Activated T-cell treated with anti-CD3 and anti-CD28 coated beads, Interleukin-2, amount 50 U/mL, for 4 hours (primary cell): ENCODE results near the gene B3GNT5. TPM values are rescaled to one million over a fixed set of nuclear protein-coding genes. Genes with fewer than 3 reads are reported as not detected.

Source experiments
- ATAC-seq, 2 donors: fragments of 200-7000 bp; cut with Tn5 transposase; one replicate each; pipeline ENCODE4 v1.10.0; 2021
- DNase-seq: peaks from one replicate; pipeline ENCODE4 v3.0.0-alpha.2; 2020
- H3K27me3 Mint-ChIP-seq: one replicate; pipeline ENCODE4 v1.8.0; 2021; ENCODE audit warnings: low read depth, mixed read lengths
- H3K36me3 Mint-ChIP-seq: one replicate; pipeline ENCODE4 v1.8.0; 2022; ENCODE audit warnings: mixed read lengths; ENCODE audit not compliant: insufficient read depth
- H3K4me1 Mint-ChIP-seq: one replicate; pipeline ENCODE4 v1.8.0; 2021; ENCODE audit warnings: low read depth, mixed read lengths
- H3K4me3 Mint-ChIP-seq: one replicate; pipeline ENCODE4 v1.8.0; 2021; ENCODE audit warnings: mild to moderate bottlenecking, moderate library complexity, mixed read lengths
- H3K9me3 Mint-ChIP-seq: one replicate; pipeline ENCODE4 v1.8.0; 2021; ENCODE audit warnings: mixed read lengths
- total RNA-seq, 3 donors: library from RNA; stranded (reverse); gene quantifications; one replicate each; pipeline ENCODE4 v1.2.1, GENCODE V29; 2021

The B3GNT5 gene
- total RNA-seq, 3 donors from 2014 or later = 24.1 to 66.6 (median 34.1) TPM

DNA sequence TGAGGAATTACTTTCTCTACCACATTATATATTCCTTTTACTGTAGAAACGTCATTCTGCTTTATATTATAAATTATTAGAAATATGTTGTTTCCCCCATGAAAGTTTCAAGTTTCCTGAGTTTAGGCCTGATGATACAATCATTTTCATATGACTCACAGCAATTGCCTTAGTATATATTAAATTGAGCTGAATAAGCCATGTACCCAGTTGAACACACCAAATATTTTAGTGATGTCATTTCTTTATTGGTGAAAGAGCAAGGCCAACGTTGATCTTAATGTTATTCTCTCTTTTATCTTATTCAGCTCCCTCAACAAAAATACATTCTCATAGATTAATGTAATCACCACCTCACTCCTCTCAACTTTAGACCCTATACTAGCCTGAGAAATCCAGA is 30.8 kb downstream of the B3GNT5 start:
- DNase-seq = no peak
- no peak for ATAC-seq
- no peak overlapping the region for H3K4me3 Mint-ChIP-seq
- H3K27me3 Mint-ChIP-seq = no peaks in the 10 kb centered on the region
- no peaks in the 10 kb centered on the region for H3K9me3 Mint-ChIP-seq
- peaks cover 45% of the 10 kb centered on the region for H3K4me1 Mint-ChIP-seq
- peaks cover 2% of the 10 kb centered on the region for H3K36me3 Mint-ChIP-seq

DNA sequence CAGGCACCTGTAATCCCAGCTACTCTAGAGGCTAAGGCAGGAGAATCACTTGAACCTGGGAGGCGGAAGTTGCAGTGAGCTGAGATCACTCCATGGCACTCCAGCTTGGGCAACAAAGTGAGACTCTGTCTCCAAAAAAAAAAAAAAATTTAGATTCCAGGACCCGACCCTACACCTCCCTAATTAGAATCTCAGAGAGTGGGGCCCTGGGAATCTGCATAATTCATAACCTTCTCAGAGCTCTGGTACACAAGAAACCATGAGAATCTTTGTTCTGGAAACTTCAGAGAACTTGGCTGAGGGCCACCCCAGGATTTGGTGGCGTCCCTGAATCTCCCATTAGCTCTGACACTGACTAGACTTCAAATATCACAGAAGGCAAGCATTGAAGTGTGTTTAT is 31.5 kb downstream of the B3GNT5 start:
- Mint-ChIP-seq H3K27me3 (no peaks in the 10 kb centered on the region), H3K4me3 (no peak overlapping the region), H3K9me3 (no peaks in the 10 kb centered on the region), H3K4me1 (peaks cover 47% of the 10 kb centered on the region), H3K36me3 (peaks cover 4% of the 10 kb centered on the region)
- DNase-seq (no peak), ATAC-seq (no peak)

DNA sequence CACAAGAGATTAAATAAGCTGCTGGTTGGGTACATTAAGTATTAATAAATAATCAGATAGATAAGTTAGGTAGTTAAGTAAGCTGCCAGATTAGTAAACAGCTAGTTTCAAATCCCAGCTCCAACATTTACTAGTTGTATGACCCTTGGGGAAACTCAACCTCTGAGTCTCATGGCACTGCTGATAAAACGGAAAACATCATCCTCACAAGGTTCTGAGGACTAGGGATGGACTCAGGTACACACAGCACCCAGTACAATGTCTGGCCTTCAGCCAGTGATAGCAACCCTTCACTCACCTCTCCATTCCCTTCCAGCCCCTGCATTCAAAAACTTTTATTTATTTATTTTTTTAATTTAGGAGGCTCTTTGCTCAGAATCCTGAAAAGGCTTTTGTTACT is 32.3 kb downstream of the B3GNT5 start:
- no peaks in the 10 kb centered on the region for H3K9me3 Mint-ChIP-seq
- peaks cover 4% of the 10 kb centered on the region for H3K36me3 Mint-ChIP-seq
- peak overlapping the region; percentile 68 for H3K4me3 Mint-ChIP-seq
- ATAC-seq = no peak
- no peaks in the 10 kb centered on the region for H3K27me3 Mint-ChIP-seq
- peaks cover 47% of the 10 kb centered on the region for H3K4me1 Mint-ChIP-seq
- no peak for DNase-seq

DNA sequence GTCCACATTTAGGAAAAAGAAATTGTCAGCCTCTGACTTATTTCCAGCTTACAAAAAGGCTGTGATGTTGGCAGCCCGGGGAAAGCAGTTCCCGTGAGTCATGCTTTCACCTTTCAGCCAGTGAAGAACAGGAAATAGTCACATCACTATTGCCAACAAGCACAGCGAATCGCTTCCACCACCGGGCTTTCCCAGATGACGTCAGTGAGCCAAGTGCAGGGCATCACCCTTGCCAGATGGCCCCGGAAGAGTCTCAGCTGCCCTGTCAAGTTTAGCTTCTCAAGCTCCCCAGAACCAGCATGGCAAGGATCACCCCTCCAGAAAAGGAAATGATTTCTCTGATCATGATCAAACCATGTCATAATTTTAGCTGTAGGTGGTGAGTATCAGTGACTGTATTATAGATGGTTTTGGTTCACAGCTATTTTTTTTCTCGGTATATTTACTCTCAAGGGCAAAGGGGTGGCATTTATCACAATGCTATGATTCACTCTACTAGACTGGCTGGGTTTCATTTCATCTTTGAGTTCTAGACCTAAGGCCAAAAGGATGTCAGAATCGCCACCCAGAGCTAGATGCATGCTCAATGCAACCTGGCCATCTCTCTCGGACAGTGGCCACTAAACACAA is 32.9 kb downstream of the B3GNT5 start:
- Mint-ChIP-seq H3K4me1 (peaks cover 47% of the 10 kb centered on the region), H3K36me3 (peaks cover 6% of the 10 kb centered on the region), H3K27me3 (no peaks in the 10 kb centered on the region), H3K9me3 (no peaks in the 10 kb centered on the region), H3K4me3 (peak overlapping the region; percentile 68)
- DNase-seq (peak; percentile 92), ATAC-seq (peak; percentile 93 to 96)

DNA sequence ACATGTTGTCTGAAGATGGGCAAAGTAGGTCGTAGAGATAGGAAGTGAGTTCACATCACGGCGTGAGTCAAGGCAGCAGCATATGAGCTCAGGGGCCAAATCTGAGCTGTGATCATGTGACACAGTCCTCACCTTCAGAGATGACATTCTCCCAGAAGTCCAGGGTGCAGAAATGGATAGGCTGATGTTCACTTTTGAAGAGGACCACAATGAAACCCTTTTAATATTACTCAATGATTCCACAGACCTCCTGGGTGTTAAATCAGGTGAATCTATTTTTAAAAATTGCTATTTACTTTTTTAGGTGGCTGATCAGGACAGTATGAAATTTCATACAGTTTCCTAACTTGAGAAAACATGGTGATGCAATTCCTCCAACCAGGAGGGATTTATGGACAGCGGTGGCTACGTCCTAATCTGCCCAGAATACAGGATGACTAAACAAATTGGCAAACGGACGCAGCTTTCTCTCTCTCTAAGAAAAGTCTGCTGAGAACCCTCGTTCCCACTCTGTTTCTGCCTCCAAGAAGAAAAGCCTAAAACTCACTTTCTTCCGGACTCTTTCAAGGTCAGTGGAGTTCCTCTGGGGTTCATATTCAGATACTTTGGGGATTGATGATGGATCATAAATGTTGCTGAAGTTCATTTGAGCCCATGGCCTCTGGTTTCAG is 34.4 kb downstream of the B3GNT5 start:
- Mint-ChIP-seq H3K4me1 (peaks cover 47% of the 10 kb centered on the region), H3K4me3 (peak overlapping the region; percentile 68), H3K36me3 (peaks cover 7% of the 10 kb centered on the region), H3K9me3 (no peaks in the 10 kb centered on the region), H3K27me3 (no peaks in the 10 kb centered on the region)
- no peak for ATAC-seq
- DNase-seq = no peak

DNA sequence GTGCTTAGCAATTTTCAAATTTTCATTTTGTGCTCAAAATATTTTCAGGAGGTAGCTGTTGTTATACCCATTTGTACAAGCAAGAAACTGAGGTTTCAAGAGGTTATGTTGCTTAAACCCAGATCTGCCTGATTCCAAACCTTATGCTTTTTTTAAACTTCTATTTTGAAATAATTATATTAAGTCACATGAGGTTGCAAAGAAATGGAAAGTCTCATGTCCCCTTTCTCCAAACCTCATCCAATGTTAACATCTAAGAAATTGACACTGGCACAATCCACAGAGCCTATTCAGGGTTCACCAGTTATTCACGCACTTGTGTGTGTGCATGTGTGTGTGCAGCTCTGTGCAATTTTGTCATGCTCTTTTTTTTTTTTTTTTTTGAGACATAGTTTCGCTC is 35.1 kb downstream of the B3GNT5 start:
- H3K27me3 Mint-ChIP-seq = no peaks in the 10 kb centered on the region
- ATAC-seq (no peak), DNase-seq (no peak)
- no peaks in the 10 kb centered on the region for H3K9me3 Mint-ChIP-seq
- peaks cover 43% of the 10 kb centered on the region for H3K4me1 Mint-ChIP-seq
- H3K36me3 Mint-ChIP-seq = peaks cover 7% of the 10 kb centered on the region
- no peak overlapping the region for H3K4me3 Mint-ChIP-seq

DNA sequence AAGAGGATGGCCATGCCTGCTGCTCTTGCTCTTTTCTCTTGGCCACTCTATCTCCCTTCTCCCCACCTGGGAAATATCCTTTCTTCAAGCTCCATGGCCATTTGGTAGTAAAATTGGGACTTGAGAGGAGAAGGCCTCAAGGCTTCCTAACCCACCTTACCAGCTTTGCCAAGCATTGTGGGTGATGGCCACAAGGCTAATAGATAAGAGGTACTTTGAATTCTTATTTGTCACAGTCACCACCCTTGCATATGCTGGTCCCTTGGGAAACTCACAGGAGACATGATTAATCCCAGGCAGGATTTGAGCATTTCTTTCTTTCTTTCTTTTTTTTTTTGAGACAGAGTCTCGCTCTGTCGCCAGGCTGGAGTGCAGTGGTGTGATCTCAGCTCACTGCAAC is 37.2 kb downstream of the B3GNT5 start:
- Mint-ChIP-seq H3K9me3 (no peaks in the 10 kb centered on the region), H3K4me1 (peaks cover 28% of the 10 kb centered on the region), H3K36me3 (peaks cover 7% of the 10 kb centered on the region), H3K27me3 (no peaks in the 10 kb centered on the region), H3K4me3 (no peak overlapping the region)
- DNase-seq (no peak), ATAC-seq (no peak)

DNA sequence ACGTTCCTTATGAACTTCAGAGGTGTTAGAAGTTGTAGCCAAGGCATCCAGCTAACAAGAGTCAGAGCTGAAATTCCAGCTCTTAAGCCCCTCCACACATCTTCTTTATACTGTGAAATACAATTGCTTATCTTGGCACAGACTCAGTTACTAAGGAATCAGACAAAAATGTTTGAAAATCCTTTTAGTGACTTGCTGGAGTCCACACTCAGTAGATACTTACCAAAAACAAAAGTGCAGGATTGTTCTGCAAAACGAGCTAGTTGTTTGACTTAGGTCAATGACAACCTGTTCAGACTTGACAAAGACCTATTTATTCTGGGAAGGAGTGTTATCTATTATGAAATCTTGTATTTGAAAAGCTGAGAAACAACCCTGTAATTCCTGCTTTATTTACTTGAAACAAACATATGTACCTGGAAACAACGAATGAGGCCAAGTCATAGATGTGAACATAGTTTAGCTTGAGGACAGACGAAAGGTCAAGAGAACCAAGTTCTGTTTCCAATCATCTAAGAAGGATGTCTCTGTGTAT is 38.5 kb downstream of the B3GNT5 start:
- Mint-ChIP-seq H3K36me3 (peaks cover 12% of the 10 kb centered on the region), H3K27me3 (no peaks in the 10 kb centered on the region), H3K4me1 (peaks cover 15% of the 10 kb centered on the region), H3K9me3 (no peaks in the 10 kb centered on the region), H3K4me3 (no peak overlapping the region)
- DNase-seq (no peak), ATAC-seq (no peak)

DNA sequence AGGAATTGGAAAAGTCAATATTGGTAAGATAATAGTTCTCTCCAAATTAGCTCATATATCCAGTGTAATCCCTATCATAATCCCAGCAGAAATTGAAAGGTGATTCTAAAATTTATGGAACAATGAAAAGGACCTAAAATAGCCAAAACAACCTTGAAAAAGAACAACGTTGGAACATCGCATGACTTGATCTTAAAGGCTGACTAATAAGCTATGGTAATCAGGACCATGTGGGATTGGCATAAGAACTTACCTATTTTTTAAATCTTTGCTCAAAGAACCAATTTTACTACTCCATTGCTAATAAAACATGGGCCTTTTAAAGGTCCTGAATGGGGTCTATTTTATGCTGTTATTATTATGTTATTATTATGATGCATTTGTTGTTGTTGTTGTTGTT is 40.9 kb downstream of the B3GNT5 start:
- H3K4me1 Mint-ChIP-seq = peaks cover 1% of the 10 kb centered on the region
- H3K4me3 Mint-ChIP-seq = no peak overlapping the region
- peaks cover 14% of the 10 kb centered on the region for H3K36me3 Mint-ChIP-seq
- ATAC-seq (no peak), DNase-seq (no peak)
- H3K9me3 Mint-ChIP-seq = no peaks in the 10 kb centered on the region
- no peaks in the 10 kb centered on the region for H3K27me3 Mint-ChIP-seq

DNA sequence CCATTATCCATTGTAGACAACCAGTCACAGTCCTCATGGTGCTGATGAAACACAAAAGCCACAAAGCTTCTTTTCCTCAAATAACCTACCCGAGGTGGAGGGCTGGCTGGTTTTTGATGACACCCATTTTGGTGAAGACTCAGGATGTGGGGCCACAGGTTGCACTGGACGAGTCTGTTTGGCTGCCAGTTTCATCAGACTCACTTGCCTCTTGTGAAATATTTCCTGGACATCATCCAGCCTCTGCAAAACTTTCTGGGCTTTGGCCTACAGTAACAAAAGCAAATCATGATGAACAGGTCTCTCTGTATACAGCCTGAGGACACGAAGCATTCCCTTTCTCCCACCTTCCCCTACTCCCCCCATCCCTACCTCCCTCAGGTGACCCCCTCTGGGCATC is 42.2 kb downstream of the B3GNT5 start:
- no peak for DNase-seq
- H3K36me3 Mint-ChIP-seq = peaks cover 12% of the 10 kb centered on the region

DNA sequence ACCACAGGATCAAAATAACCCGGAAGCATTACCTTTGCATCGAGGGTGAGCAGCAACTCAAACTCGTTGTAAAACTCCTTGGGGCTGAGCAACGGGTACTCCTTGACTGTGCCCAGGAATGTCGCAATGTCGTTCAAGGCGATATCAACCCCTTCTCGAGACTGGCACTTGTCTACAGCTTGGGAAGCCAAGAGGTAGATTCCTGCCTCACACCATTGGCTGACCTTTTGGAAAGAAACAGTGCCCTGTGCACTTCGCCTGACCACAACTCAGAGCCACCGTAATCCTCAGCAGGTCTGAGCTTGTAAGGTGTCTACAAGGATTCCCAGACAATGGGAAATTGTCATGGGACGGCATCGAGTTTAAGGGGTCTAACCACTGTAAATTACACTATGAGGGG is 43.9 kb downstream of the B3GNT5 start:
- H3K36me3 Mint-ChIP-seq = peaks cover 11% of the 10 kb centered on the region
- no peaks in the 10 kb centered on the region for H3K9me3 Mint-ChIP-seq
- no peaks in the 10 kb centered on the region for H3K27me3 Mint-ChIP-seq
- H3K4me3 Mint-ChIP-seq = no peak overlapping the region
- DNase-seq = no peak
- peaks cover under 1% of the 10 kb centered on the region for H3K4me1 Mint-ChIP-seq
- ATAC-seq = no peak

More for the DNA sequence above, 42.2 kb downstream of the B3GNT5 start:
- no peaks in the 10 kb centered on the region for H3K4me1 Mint-ChIP-seq
- no peak overlapping the region for H3K4me3 Mint-ChIP-seq
- no peak for ATAC-seq
- no peaks in the 10 kb centered on the region for H3K27me3 Mint-ChIP-seq
- no peaks in the 10 kb centered on the region for H3K9me3 Mint-ChIP-seq

DNA sequence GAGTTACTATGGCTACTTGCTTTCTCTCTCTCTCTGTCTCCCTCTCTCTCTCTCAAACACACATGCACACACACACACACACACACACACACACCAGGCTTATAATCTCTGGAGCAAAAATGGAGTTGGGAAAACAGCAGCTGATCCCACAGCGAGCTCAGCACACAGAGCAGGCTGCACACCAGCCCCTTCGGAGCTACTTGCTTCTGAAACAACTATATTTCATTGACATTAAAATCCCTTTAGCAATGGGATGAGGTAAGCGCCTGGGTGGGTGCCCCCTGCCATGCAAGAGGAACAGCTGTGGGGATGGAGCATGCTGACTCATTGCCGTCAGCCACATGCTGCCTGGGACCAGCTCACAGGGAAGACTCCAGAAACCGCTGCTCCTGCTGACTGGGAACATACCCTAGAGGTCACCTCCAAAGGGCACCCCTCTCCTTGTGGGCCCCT is 45.7 kb downstream of the B3GNT5 start:
- peaks cover 4% of the 10 kb centered on the region for H3K4me1 Mint-ChIP-seq
- no peak overlapping the region for H3K4me3 Mint-ChIP-seq
- DNase-seq = no peak
- peaks cover 15% of the 10 kb centered on the region for H3K36me3 Mint-ChIP-seq
- ATAC-seq = no peak
- no peaks in the 10 kb centered on the region for H3K27me3 Mint-ChIP-seq
- no peaks in the 10 kb centered on the region for H3K9me3 Mint-ChIP-seq

DNA sequence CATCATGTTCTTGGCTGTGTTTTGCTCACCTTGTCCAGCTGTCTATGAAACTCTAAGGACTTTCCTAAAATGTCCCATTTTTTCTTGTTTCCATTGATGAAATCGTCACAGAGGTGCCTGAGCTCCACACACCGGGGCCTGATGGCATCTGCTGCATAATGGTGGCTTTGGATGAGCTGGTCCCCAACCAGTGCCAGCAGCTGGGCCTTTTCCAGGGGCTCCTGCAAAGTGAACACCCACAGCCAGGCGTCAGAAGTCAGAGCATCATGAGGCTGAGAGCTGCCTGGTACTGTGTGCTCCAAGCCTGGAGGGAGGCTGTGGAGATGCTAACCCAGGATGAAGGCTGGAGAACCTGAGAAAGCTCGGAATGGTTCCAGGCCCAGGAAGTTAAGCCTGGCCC is 46.9 kb downstream of the B3GNT5 start:
- Mint-ChIP-seq H3K9me3 (no peaks in the 10 kb centered on the region), H3K36me3 (peaks cover 17% of the 10 kb centered on the region), H3K4me3 (no peak overlapping the region), H3K27me3 (no peaks in the 10 kb centered on the region), H3K4me1 (peaks cover 4% of the 10 kb centered on the region)
- ATAC-seq (no peak), DNase-seq (no peak)

DNA sequence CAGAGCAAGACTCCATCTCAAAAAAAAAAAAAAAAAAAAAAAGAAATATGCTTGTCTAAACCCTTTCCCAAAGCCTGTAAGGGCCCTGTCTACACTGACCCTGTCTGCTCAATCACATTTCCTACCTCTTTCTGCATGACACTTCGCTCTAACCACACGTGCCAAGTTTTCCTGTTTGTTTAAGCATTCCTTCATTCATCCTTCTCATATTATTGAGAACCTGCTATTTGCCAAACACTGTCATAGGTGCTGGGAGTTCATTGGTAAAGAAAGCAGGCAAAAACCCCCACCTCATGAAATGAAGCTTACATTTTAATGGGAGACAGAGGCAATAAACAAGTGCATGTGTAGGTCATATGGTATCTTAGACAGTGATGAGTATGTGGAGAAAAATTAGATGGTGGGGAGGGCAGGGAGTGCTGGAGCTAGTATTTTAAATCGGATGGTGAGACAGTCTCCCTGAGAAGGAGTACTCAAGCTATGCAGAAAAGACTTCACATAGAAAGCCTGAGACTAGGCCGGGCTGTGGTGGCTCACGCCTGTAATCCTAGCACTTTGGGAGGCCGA is 48.0 kb downstream of the B3GNT5 start:
- DNase-seq = no peak
- no peaks in the 10 kb centered on the region for H3K27me3 Mint-ChIP-seq
- H3K36me3 Mint-ChIP-seq = peaks cover 16% of the 10 kb centered on the region
- ATAC-seq = no peak
- no peak overlapping the region for H3K4me3 Mint-ChIP-seq
- no peaks in the 10 kb centered on the region for H3K9me3 Mint-ChIP-seq
- peaks cover 4% of the 10 kb centered on the region for H3K4me1 Mint-ChIP-seq
